Fibroblast of lung (primary cell): ENCODE results near the gene RNASE1. TPM values are rescaled to one million over a fixed set of nuclear protein-coding genes. Genes with fewer than 3 reads are reported as not detected.

Source experiments
- DNase-seq, 2 donors: peaks; one replicate each; pipeline versions ENCODE4 v3.0.0 to v3.0.0-alpha.2; 2010; ENCODE audit warnings: low read depth in 2 of 2
- H2AFZ ChIP-seq: 2 replicates; pipeline ENCODE4 v1.5.1; 2012; ENCODE audit warnings: low read length, control low read depth, inconsistent platforms
- H3K27ac ChIP-seq: 2 replicates; pipeline ENCODE4 v1.5.1; 2011; ENCODE audit warnings: low read length, control low read depth; ENCODE audit not compliant: insufficient read depth
- H3K27me3 ChIP-seq: 2 replicates; pipeline ENCODE4 v1.5.1; 2011; ENCODE audit warnings: mild to moderate bottlenecking, low read length; ENCODE audit not compliant: control insufficient read depth, insufficient read depth
- H3K36me3 ChIP-seq: 2 replicates; pipeline ENCODE4 v1.5.1; 2011; ENCODE audit warnings: low read length; ENCODE audit not compliant: control insufficient read depth, insufficient read depth
- H3K4me1 ChIP-seq: 2 replicates; pipeline ENCODE4 v1.5.1; 2011; ENCODE audit warnings: low read length; ENCODE audit not compliant: control insufficient read depth, insufficient read depth; ENCODE audit errors: extremely low read depth
- H3K4me2 ChIP-seq: 2 replicates; pipeline ENCODE4 v1.5.1; 2011; ENCODE audit warnings: low read length, control low read depth; ENCODE audit not compliant: insufficient read depth; ENCODE audit errors: extremely low read depth
- H3K4me3 ChIP-seq, 4 experiments: fragments of 200-600 bp in 1 of 4; sonication (generic) in 1 of 4; replicated peaks in 1 of 4; 2 replicates each; pipeline ENCODE4 v1.5.1; 2011 to 2016; ENCODE audit warnings: low read length in 4 of 4, low read depth in 3 of 4, mild to moderate bottlenecking in 3 of 4, control low read depth in 2 of 4, inconsistent platforms in 1 of 4, mixed read lengths in 1 of 4; ENCODE audit not compliant: insufficient read depth in 1 of 4; ENCODE audit errors: control extremely low read depth in 1 of 4
- H3K79me2 ChIP-seq: 2 replicates; pipeline ENCODE4 v1.5.1; 2012; ENCODE audit warnings: mild to moderate bottlenecking, low read length, inconsistent platforms; ENCODE audit not compliant: control insufficient read depth, insufficient read depth
- H3K9ac ChIP-seq: 2 replicates; pipeline ENCODE4 v1.5.1; 2011; ENCODE audit warnings: mild to moderate bottlenecking, low read length, control low read depth; ENCODE audit not compliant: insufficient read depth
- H3K9me3 ChIP-seq: 2 replicates; pipeline ENCODE4 v1.5.1; 2012; ENCODE audit warnings: low read depth, low read length; ENCODE audit not compliant: control insufficient read depth, insufficient read depth
- H4K20me1 ChIP-seq: 2 replicates; pipeline ENCODE4 v1.5.1; 2011; ENCODE audit warnings: low read length; ENCODE audit not compliant: control insufficient read depth, insufficient read depth; ENCODE audit errors: extremely low read depth
- EZH2 ChIP-seq: IDR thresholded peaks from 2 replicates; pipeline ENCODE4 v1.5.1; 2012; ENCODE audit warnings: low read length, control low read depth, mild to moderate bottlenecking; ENCODE audit errors: missing control alignments
- polyA plus RNA-seq, 2 donors: library from polyadenylated mRNA; depleted of rRNA in 1 of 2; stranded (reverse) in 1 of 2; unstranded in 1 of 2; fragments of >200 nt; gene quantifications; 2 replicates each; pipeline ENCODE4 v1.2.1, GENCODE V29; 2011 to 2012; ENCODE audit warnings: missing spikeins in 1 of 2
- total RNA-seq: library from RNA; depleted of rRNA; stranded (reverse); fragments of >200 nt; gene quantifications from 2 replicates; pipeline ENCODE4 v1.2.1, GENCODE V29; 2014
- TF ChIP-seq, protein P1 (sequence below), 2 donors: IDR thresholded peaks in 1 of 2; conservative IDR thresholded peaks in 1 of 2; 1 replicate in 1 of 2; 2 replicates in 1 of 2; pipeline ENCODE4 v1.5.1; 2011 to 2012; ENCODE audit warnings: low read length in 2 of 2, control low read depth in 1 of 2, inconsistent platforms in 1 of 2, low read depth in 1 of 2, mild to moderate bottlenecking in 1 of 2

The RNASE1 gene
- total and polyA plus RNA-seq, 2 donors (not counting 1 experiment from before 2014, with no cell fraction given) = not detected

DNA sequence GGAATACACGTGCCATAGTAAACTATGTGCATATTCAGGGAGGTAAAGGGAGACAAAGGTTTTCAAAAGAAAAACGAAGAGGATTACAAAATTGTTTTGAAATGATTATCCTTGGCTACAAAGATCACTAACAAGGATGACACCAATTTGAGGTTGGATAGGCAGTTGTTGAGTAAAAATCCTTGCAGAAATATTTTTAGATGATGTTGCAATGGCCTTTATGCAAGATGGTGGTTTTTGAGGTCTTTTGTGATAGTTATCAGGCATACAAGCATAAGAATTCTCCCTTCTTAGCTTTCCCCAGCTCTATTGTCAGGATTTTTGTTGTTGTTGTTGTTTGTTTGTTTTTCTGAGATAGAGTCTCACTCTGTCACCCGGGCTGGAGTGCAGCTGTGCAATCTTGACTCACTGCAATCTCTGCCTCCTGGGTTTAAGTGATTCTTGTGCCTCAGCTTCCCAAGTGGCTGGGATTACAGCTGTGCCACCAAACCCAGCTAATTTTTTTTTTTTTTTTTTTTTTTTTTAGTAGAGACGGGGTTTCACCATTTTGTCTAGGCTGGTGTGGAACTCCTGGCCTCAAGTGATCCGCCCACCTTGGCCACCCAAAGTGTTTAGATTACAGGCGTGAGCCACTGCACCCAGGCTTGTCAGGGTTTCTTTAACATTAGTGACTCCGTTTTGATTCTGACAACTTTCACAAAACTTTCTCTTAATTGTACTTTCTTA is 7.8 kb downstream of the RNASE1 start:
- no peak overlapping the region for H3K9ac ChIP-seq
- H4K20me1 ChIP-seq = no peaks in the 10 kb centered on the region
- no peaks in the 10 kb centered on the region for H3K4me1 ChIP-seq
- TF ChIP-seq, protein P1, sequence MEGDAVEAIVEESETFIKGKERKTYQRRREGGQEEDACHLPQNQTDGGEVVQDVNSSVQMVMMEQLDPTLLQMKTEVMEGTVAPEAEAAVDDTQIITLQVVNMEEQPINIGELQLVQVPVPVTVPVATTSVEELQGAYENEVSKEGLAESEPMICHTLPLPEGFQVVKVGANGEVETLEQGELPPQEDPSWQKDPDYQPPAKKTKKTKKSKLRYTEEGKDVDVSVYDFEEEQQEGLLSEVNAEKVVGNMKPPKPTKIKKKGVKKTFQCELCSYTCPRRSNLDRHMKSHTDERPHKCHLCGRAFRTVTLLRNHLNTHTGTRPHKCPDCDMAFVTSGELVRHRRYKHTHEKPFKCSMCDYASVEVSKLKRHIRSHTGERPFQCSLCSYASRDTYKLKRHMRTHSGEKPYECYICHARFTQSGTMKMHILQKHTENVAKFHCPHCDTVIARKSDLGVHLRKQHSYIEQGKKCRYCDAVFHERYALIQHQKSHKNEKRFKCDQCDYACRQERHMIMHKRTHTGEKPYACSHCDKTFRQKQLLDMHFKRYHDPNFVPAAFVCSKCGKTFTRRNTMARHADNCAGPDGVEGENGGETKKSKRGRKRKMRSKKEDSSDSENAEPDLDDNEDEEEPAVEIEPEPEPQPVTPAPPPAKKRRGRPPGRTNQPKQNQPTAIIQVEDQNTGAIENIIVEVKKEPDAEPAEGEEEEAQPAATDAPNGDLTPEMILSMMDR (conservative IDR thresholded peaks at IDR 0.05 in 1 of 2, IDR thresholded peaks at IDR 0.05 in 1 of 2; ENCODE audit: low read depth in 1 of 2, low read length in 2 of 2) = no peak
- no peak for TF ChIP-seq EZH2
- H3K4me2 ChIP-seq = no peak overlapping the region
- no peak overlapping the region for H3K4me3 ChIP-seq
- H2AFZ ChIP-seq = no peak overlapping the region
- no peaks in the 10 kb centered on the region for H3K36me3 ChIP-seq
- H3K9me3 ChIP-seq = no peaks in the 10 kb centered on the region
- no peak for DNase-seq
- H3K27me3 ChIP-seq = no peaks in the 10 kb centered on the region
- H3K79me2 ChIP-seq = no peaks in the 10 kb centered on the region
- H3K27ac ChIP-seq = no peak overlapping the region

DNA sequence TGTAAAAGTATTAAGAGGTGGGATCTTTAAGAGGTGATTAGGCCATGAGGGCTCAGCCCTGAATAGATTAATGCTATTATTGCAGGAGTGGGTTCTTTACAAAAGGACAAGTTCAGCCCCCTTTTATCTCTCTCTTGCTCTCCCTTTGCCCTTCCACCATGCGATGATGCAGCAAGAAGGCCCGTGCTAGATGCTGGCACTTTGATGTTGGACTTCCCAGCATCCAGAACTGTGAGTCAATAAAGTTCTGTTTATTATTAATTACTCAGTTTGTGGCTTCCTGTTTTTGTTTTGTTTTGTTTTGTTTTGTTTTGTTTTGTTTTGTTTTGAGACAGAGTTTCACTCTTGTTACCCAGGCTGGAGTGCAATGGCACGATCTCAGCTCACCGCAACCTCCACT is 10.1 kb downstream of the RNASE1 start:
- no peaks in the 10 kb centered on the region for H3K27me3 ChIP-seq
- no peaks in the 10 kb centered on the region for H3K9me3 ChIP-seq
- TF ChIP-seq, protein P1 (conservative IDR thresholded peaks at IDR 0.05 in 1 of 2, IDR thresholded peaks at IDR 0.05 in 1 of 2; ENCODE audit: low read depth in 1 of 2, low read length in 2 of 2) = no peak
- TF ChIP-seq EZH2 = no peak
- H4K20me1 ChIP-seq = no peaks in the 10 kb centered on the region
- no peak overlapping the region for H3K27ac ChIP-seq
- H3K4me3 ChIP-seq = no peak overlapping the region
- H3K4me1 ChIP-seq = no peaks in the 10 kb centered on the region
- no peaks in the 10 kb centered on the region for H3K36me3 ChIP-seq
- no peaks in the 10 kb centered on the region for H3K79me2 ChIP-seq
- DNase-seq = no peak
- no peak overlapping the region for H3K4me2 ChIP-seq
- no peak overlapping the region for H2AFZ ChIP-seq
- H3K9ac ChIP-seq = no peak overlapping the region

DNA sequence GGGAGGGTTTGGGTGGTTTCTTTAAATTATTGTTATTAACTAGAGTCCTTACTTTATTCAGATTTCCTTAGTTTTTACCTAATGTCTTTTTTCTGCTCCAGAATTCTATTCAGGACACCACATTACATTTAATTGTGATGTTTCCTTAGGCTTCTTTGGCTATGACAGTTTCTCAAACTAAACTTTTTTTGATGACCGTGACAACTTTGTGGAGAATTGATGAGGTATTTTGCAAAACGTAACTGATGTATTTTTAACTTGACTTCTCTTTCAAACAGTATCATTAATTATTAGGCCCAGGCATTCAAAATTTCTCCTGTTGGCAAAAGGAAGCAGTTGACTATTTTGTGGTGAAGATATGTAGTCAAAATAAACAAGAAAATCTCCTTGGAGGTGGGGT is 11.0 kb downstream of the RNASE1 start:
- no peak for DNase-seq
- Histone ChIP-seq H3K27ac (no peak overlapping the region), H3K4me2 (no peak overlapping the region), H3K27me3 (no peaks in the 10 kb centered on the region), H3K36me3 (no peaks in the 10 kb centered on the region), H4K20me1 (no peaks in the 10 kb centered on the region), H3K9me3 (no peaks in the 10 kb centered on the region), H3K4me3 (no peak overlapping the region), H3K79me2 (no peaks in the 10 kb centered on the region), H2AFZ (no peak overlapping the region), H3K4me1 (no peaks in the 10 kb centered on the region), H3K9ac (no peak overlapping the region)
- TF ChIP-seq, protein P1 (conservative IDR thresholded peaks at IDR 0.05 in 1 of 2, IDR thresholded peaks at IDR 0.05 in 1 of 2; ENCODE audit: low read depth in 1 of 2, low read length in 2 of 2) = no peak
- TF ChIP-seq EZH2 = no peak
